Natural killer cell treated with Interleukin-12 subunit alpha and Interleukin-12 subunit beta and Interleukin-15 and Interleukin-18, amount 100 ng/mL, for 72 hours (primary cell): Measurements from ENCODE around the gene DNM3. TPM values are rescaled to one million over a fixed set of nuclear protein-coding genes. Genes with fewer than 3 reads are reported as not detected.

ENCODE experiments used
- ATAC-seq, 2 donors: fragments of 150-1000 bp; cut with Tn5 transposase in 1 of 2; sonication (Bioruptor Pico), chemical (Tn5 transposase) in 1 of 2; 2 replicates each; pipeline ENCODE4 v1.10.0; 2021
- DNase-seq: peaks from one replicate; pipeline ENCODE4 v3.0.0; 2022; ENCODE audit warnings: low spot score
- H3K27ac Mint-ChIP-seq, 2 donors: 1 replicate in 1 of 2; 2 replicates in 1 of 2; pipeline ENCODE4 v1.8.0; 2022; ENCODE audit warnings: mixed read lengths in 2 of 2, mild to moderate bottlenecking in 1 of 2, moderate library complexity in 1 of 2
- H3K27me3 Mint-ChIP-seq, 2 donors: 1 replicate in 1 of 2; 2 replicates in 1 of 2; pipeline ENCODE4 v1.8.0; 2022; ENCODE audit warnings: mixed read lengths in 2 of 2
- H3K36me3 Mint-ChIP-seq: one replicate; pipeline ENCODE4 v1.8.0; 2022; ENCODE audit warnings: mixed read lengths
- H3K4me1 Mint-ChIP-seq, 2 donors: 1 replicate in 1 of 2; 2 replicates in 1 of 2; pipeline ENCODE4 v1.8.0; 2022; ENCODE audit warnings: low read depth in 2 of 2, mixed read lengths in 2 of 2, mild to moderate bottlenecking in 1 of 2
- H3K4me3 Mint-ChIP-seq: one replicate; pipeline ENCODE4 v1.8.0; 2022; ENCODE audit warnings: mixed read lengths
- H3K9me3 Mint-ChIP-seq: 2 replicates; pipeline ENCODE4 v1.8.0; 2022; ENCODE audit warnings: mixed read lengths
- total RNA-seq, 2 donors: library from RNA; stranded (reverse); gene quantifications; one replicate each; pipeline ENCODE4 v1.2.3, GENCODE V29; 2022

Gene DNM3
- total RNA-seq, 2 donors from 2014 or later: 1.5 to 3.5 TPM

GRCh38 chr1:172138634-172139033 lies 297.3 kb downstream of the DNM3 start:
- no peak overlapping the region for H3K4me3 Mint-ChIP-seq
- no peak overlapping the region for H3K27ac Mint-ChIP-seq
- H3K4me1 Mint-ChIP-seq: peaks cover 6 to 15% of the 10 kb centered on the region in 2 donors
- no peaks in the 10 kb centered on the region for H3K27me3 Mint-ChIP-seq
- DNase-seq (no peak), ATAC-seq (no peak)
- no peaks in the 10 kb centered on the region for H3K36me3 Mint-ChIP-seq
- no peaks in the 10 kb centered on the region for H3K9me3 Mint-ChIP-seq

DNA sequence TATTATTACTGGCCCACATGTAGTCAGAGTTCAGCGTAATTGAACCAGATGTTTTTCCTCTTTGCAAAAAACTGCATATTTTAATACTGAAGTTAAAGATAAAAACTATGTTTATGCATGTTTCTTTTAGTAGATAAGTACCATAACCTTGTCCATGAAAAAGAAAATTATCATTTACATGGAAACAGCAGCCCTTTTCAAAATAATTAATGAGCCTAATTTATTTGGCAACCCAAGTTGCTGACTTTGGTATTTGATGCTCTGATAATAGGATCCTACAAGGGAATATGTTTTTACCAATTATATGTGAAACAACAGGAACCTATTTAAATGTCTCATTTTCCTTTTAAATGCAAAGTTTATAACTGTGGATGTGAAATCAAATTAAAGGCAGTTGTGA lies 297.9 kb downstream of the DNM3 start:
- H3K9me3 Mint-ChIP-seq: no peaks in the 10 kb centered on the region
- H3K4me1 Mint-ChIP-seq: peaks cover 6 to 9% of the 10 kb centered on the region in 2 donors
- no peak for DNase-seq
- no peak overlapping the region for H3K27ac Mint-ChIP-seq
- H3K4me3 Mint-ChIP-seq: no peak overlapping the region
- ATAC-seq: no peak
- no peaks in the 10 kb centered on the region for H3K36me3 Mint-ChIP-seq
- no peaks in the 10 kb centered on the region for H3K27me3 Mint-ChIP-seq

GRCh38 chr1:172140072-172140471 lies 298.8 kb downstream of the DNM3 start:
- no peak overlapping the region for H3K27ac Mint-ChIP-seq
- peaks cover under 1 to 3% of the 10 kb centered on the region in 2 donors for H3K4me1 Mint-ChIP-seq
- H3K9me3 Mint-ChIP-seq: no peaks in the 10 kb centered on the region
- no peaks in the 10 kb centered on the region for H3K27me3 Mint-ChIP-seq
- ATAC-seq: no peak
- H3K4me3 Mint-ChIP-seq: no peak overlapping the region
- no peak for DNase-seq
- no peaks in the 10 kb centered on the region for H3K36me3 Mint-ChIP-seq

- Mint-ChIP-seq H3K4me1 (peaks cover 4 to 7% of the 10 kb centered on the region in 2 donors), H3K27me3 (peaks cover 0 to 3% of the 10 kb centered on the region in 2 donors)
These were observed 299.3 kb downstream of the DNM3 start for GRCh38 chr1:172140591-172140990.

DNA sequence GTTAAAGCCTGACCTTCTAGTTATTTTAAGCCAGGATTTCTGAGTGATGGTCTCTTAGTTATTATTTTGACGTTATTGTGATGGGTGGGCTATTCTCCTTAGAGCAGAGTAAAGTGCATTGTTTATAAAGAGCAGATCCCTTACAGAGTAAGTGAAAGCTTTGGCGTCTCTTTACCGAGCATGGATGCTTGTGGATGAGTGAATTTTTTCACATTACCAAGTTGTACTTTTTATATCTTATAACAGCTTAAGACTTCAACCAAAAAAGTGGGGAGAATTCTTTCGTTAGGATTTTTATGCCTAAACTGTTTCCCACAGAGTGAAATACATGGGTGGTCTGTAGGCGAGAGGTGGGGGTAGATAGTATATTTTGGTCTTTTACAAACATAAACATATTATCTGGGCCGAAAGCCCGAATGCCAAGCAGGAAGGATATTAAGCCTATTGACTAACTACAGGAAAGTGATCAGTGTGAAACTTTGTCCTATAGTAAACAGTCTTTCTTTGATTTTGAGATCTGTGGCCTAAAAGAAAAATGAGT lies 300.1 kb downstream of the DNM3 start:
- no peak for DNase-seq
- no peaks in the 10 kb centered on the region for H3K36me3 Mint-ChIP-seq
- no peak overlapping the region for H3K4me3 Mint-ChIP-seq
- H3K27me3 Mint-ChIP-seq: peaks cover 0 to 3% of the 10 kb centered on the region in 2 donors
- no peak overlapping the region for H3K27ac Mint-ChIP-seq
- H3K4me1 Mint-ChIP-seq: peaks cover 7% of the 10 kb centered on the region in 2 donors
- no peak for ATAC-seq
- no peaks in the 10 kb centered on the region for H3K9me3 Mint-ChIP-seq

More at GRCh38 chr1:172140591-172140990, 299.3 kb downstream of the DNM3 start:
- H3K9me3 Mint-ChIP-seq: no peaks in the 10 kb centered on the region
- H3K36me3 Mint-ChIP-seq: no peaks in the 10 kb centered on the region
- DNase-seq (no peak), ATAC-seq (no peak)
- no peak overlapping the region for H3K27ac Mint-ChIP-seq
- H3K4me3 Mint-ChIP-seq: no peak overlapping the region

GRCh38 chr1:172142324-172142723 lies 301.0 kb downstream of the DNM3 start:
- Mint-ChIP-seq H3K27me3 (peaks cover 0 to 3% of the 10 kb centered on the region in 2 donors), H3K27ac (no peak overlapping the region), H3K36me3 (no peaks in the 10 kb centered on the region), H3K4me3 (no peak overlapping the region), H3K9me3 (no peaks in the 10 kb centered on the region), H3K4me1 (peaks cover 7% of the 10 kb centered on the region in 2 donors)
- no peak for ATAC-seq
- DNase-seq: no peak

GRCh38 chr1:172143384-172144055 lies 302.2 kb downstream of the DNM3 start:
- DNase-seq (no peak), ATAC-seq (no peak)
- Mint-ChIP-seq H3K27me3 (peaks cover 0 to 3% of the 10 kb centered on the region in 2 donors), H3K4me1 (peaks cover 7% of the 10 kb centered on the region in 2 donors), H3K27ac (no peak overlapping the region), H3K36me3 (no peaks in the 10 kb centered on the region), H3K4me3 (no peak overlapping the region), H3K9me3 (no peaks in the 10 kb centered on the region)

GRCh38 chr1:172144445-172145061 lies 303.3 kb downstream of the DNM3 start:
- Mint-ChIP-seq H3K36me3 (no peaks in the 10 kb centered on the region), H3K4me1 (peaks cover 7% of the 10 kb centered on the region in 2 donors), H3K27me3 (peaks cover 0 to 3% of the 10 kb centered on the region in 2 donors), H3K27ac (no peak overlapping the region), H3K4me3 (no peak overlapping the region), H3K9me3 (no peaks in the 10 kb centered on the region)
- no peak for DNase-seq
- ATAC-seq: no peak

- Mint-ChIP-seq H3K27ac (no peak overlapping the region), H3K27me3 (peaks cover 0 to 3% of the 10 kb centered on the region in 2 donors), H3K36me3 (no peaks in the 10 kb centered on the region), H3K4me3 (no peak overlapping the region), H3K4me1 (peaks cover 7% of the 10 kb centered on the region in 2 donors), H3K9me3 (no peaks in the 10 kb centered on the region)
- ATAC-seq: no peak
- DNase-seq: no peak
These were observed 303.9 kb downstream of the DNM3 start for GRCh38 chr1:172145231-172145651.

DNA sequence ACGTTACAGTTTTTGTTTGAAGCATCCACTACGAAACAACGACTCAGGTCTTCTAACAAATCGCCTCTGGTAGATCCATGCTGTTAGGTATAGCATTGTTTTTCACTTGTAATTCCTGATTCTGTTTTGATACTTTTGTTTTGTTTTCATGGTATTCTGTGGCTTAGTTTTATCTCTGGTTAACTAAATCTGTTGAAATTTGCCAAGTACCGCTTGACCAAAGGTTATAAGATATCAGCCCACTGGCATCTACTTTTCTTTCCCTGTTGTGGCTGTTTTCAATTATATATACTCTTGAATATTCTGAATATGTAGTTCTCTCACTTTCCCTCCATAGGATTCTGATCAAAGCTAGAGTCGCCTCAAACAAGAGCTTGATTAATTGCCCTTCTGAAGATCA lies 304.4 kb downstream of the DNM3 start:
- no peaks in the 10 kb centered on the region for H3K36me3 Mint-ChIP-seq
- H3K4me1 Mint-ChIP-seq: peaks cover 7% of the 10 kb centered on the region in 2 donors
- H3K9me3 Mint-ChIP-seq: no peaks in the 10 kb centered on the region
- H3K4me3 Mint-ChIP-seq: no peak overlapping the region
- ATAC-seq: no peak
- peaks cover 0 to 3% of the 10 kb centered on the region in 2 donors for H3K27me3 Mint-ChIP-seq
- no peak overlapping the region for H3K27ac Mint-ChIP-seq
- DNase-seq: no peak

GRCh38 chr1:172146141-172146850 lies 305.0 kb downstream of the DNM3 start:
- ATAC-seq (no peak), DNase-seq (no peak)
- no peaks in the 10 kb centered on the region for H3K9me3 Mint-ChIP-seq
- no peaks in the 10 kb centered on the region for H3K36me3 Mint-ChIP-seq
- H3K4me1 Mint-ChIP-seq: peaks cover 7% of the 10 kb centered on the region in 2 donors
- no peak overlapping the region for H3K27ac Mint-ChIP-seq
- no peak overlapping the region for H3K4me3 Mint-ChIP-seq
- peaks cover 0 to 3% of the 10 kb centered on the region in 2 donors for H3K27me3 Mint-ChIP-seq

DNA sequence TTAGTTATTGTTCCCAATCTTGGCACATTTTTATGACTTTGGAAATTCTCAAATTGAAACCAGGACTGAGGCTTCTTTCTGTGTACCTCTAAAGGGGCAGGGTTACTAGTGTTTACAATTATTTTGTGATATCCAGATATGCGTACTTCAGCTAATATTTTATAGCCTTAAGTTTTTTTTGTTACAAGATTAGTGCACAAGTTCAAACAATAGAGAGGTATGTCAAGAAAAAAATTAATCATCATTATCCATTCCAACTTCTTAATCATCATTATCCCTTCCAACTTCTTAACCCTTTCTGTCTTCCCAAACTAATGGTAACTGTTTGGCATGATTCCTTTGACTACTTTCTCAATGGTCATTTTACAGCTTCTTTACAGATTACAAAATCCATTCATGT lies 306.2 kb downstream of the DNM3 start:
- ATAC-seq (no peak), DNase-seq (no peak)
- Mint-ChIP-seq H3K36me3 (no peaks in the 10 kb centered on the region), H3K27ac (no peak overlapping the region), H3K4me3 (no peak overlapping the region), H3K9me3 (no peaks in the 10 kb centered on the region), H3K27me3 (peaks cover 0 to 3% of the 10 kb centered on the region in 2 donors), H3K4me1 (peaks cover 7% of the 10 kb centered on the region in 2 donors)

GRCh38 chr1:172148213-172148612 lies 306.9 kb downstream of the DNM3 start:
- no peak for ATAC-seq
- Mint-ChIP-seq H3K4me1 (peaks cover 7% of the 10 kb centered on the region in 2 donors), H3K9me3 (no peaks in the 10 kb centered on the region), H3K27me3 (peaks cover 0 to 3% of the 10 kb centered on the region in 2 donors), H3K36me3 (no peaks in the 10 kb centered on the region), H3K27ac (no peak overlapping the region), H3K4me3 (no peak overlapping the region)
- no peak for DNase-seq

DNA sequence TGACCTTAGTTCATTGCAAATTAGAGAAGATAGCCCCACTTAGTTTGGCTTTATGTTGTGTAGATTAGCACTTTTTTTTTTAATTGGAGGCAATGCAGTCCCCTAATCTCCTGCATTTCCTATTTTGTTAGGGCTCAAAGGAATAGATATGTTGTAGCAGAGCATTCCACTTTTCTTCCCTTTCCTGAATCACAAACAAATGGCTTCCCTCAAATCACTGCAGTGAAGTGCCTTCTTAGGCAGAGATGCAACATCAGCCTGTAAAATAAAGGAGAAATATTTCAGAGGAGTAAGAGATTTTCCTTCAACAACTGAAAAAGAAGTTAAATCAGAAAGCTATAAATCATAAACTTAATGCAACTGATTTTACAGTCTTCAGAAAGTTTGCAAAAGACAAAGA lies 307.4 kb downstream of the DNM3 start:
- ATAC-seq: no peak

More for the DNA sequence above, 307.4 kb downstream of the DNM3 start:
- Mint-ChIP-seq H3K27ac (no peak overlapping the region), H3K9me3 (no peaks in the 10 kb centered on the region), H3K4me3 (no peak overlapping the region), H3K4me1 (peaks cover 7% of the 10 kb centered on the region in 2 donors), H3K36me3 (no peaks in the 10 kb centered on the region), H3K27me3 (peaks cover 0 to 3% of the 10 kb centered on the region in 2 donors)
- DNase-seq: no peak
